GM20000 (cell line): Measurements from ENCODE around the gene NFIB.

Experiments
- DNase-seq: peaks from one replicate; pipeline ENCODE4 v3.0.0; 2012; ENCODE audit warnings: low spot score
- CTCF ChIP-seq: IDR thresholded peaks from 2 replicates; pipeline ENCODE4 v1.5.1; 2012; ENCODE audit warnings: mild to moderate bottlenecking, control low read depth; ENCODE audit errors: extremely low read depth, missing control alignments

NFIB gene

GRCh38 chr9:14191512-14191911 lies 122.4 kb downstream of the NFIB start:
- DNase-seq = no peak
- TF ChIP-seq CTCF = no peak

- DNase-seq = no peak
- no peak for TF ChIP-seq CTCF
Observed at GRCh38 chr9:14190240-14190639, 123.7 kb downstream of the NFIB start.

GRCh38 chr9:14189578-14189977 lies 124.4 kb downstream of the NFIB start:
- DNase-seq = no peak
- TF ChIP-seq CTCF = no peak

GRCh38 chr9:14189146-14189545 lies 124.8 kb downstream of the NFIB start:
- TF ChIP-seq CTCF = no peak
- no peak for DNase-seq

GRCh38 chr9:14188538-14188937 lies 125.4 kb downstream of the NFIB start:
- TF ChIP-seq CTCF = no peak
- DNase-seq = no peak

- DNase-seq = no peak
- no peak for TF ChIP-seq CTCF
Observed at GRCh38 chr9:14188011-14188410, 125.9 kb downstream of the NFIB start.

- DNase-seq = no peak
- no peak for TF ChIP-seq CTCF
Observed at GRCh38 chr9:14186096-14186495, 127.8 kb downstream of the NFIB start.

GRCh38 chr9:14185016-14185415 lies 128.9 kb downstream of the NFIB start:
- DNase-seq = no peak
- no peak for TF ChIP-seq CTCF
